HCT116 (cell line): ENCODE results near the gene GPR173. TPM values are rescaled to one million over a fixed set of nuclear protein-coding genes. Genes with fewer than 3 reads are reported as not detected.
A peak's percentile ranks its signal among the peaks of the same experiment; 100 is the strongest.

Source experiments
- ATAC-seq: fragments of 200-7000 bp; cut with Tn5 transposase; 2 replicates; pipeline ENCODE4 v1.9.1; 2020; ENCODE audit warnings: mild to moderate bottlenecking, moderate library complexity
- BruUV-seq: library from RNA; stranded (reverse); fragments of 400-500 nt; replicated peaks from 2 replicates; lab custom pipeline; 2021; lab: Mats Ljungman, UMichigan
- CTCF ChIA-PET: fragments of 300-600 bp; sonication (Branson Sonifier 250); formaldehyde crosslinking; loops from one replicate; lab custom pipeline; 2021; ENCODE audit warnings: antibody characterized with exemption; lab: Charles Lee
- POLR2A ChIA-PET: fragments of 300-600, 350-600 bp; sonication (Branson Sonifier 250); formaldehyde crosslinking; loops from one replicate; lab custom pipeline; 2021; ENCODE audit warnings: antibody characterized with exemption; lab: Charles Lee
- RAD21 ChIA-PET, 2 experiments: fragments of 300-600 bp; sonication (Branson Sonifier 250); formaldehyde crosslinking; loops; one replicate each; lab custom pipeline; 2023; ENCODE audit warnings: low total read pairs in 2 of 2; ENCODE audit not compliant: uncharacterized antibody in 2 of 2, unreplicated experiment in 2 of 2, low non-redundant PET in 1 of 2; lab: Charles Lee
- DNase-seq: peaks from one replicate; pipeline ENCODE4 v3.0.0-alpha.2; 2010; ENCODE audit warnings: low read depth, low spot score
- H2AFZ ChIP-seq: fragments of 200-600 bp; shearing (Covaris generic), sonication (generic); 2 replicates; pipeline ENCODE4 v1.6.1; 2017; ENCODE audit warnings: low read depth, mixed run types, mixed read lengths, antibody characterized with exemption, low read length; ENCODE audit not compliant: poor library complexity, severe bottlenecking
- H3K27ac ChIP-seq: 2 replicates; pipeline ENCODE4 v1.5.1; 2012; ENCODE audit warnings: low read depth, low read length
- H3K27me3 ChIP-seq: fragments of 200-600 bp; sonication (generic); 2 replicates; pipeline ENCODE4 v1.6.1; 2016; ENCODE audit warnings: mixed run types, low read length, mixed read lengths; ENCODE audit not compliant: insufficient read depth
- H3K36me3 ChIP-seq, 2 experiments: fragments of 200-500 bp in 1 of 2; fragments of 200-600 bp in 1 of 2; sonication (Bioruptor generic) in 1 of 2; sonication (generic) in 1 of 2; 2 replicates each; pipeline versions ENCODE4 v1.5.1 to v1.6.1; 2014 to 2016; ENCODE audit warnings: low read length in 2 of 2, inconsistent platforms in 1 of 2, mixed read lengths in 1 of 2, mixed run types in 1 of 2; ENCODE audit not compliant: insufficient read depth in 2 of 2, control insufficient read depth in 1 of 2
- H3K4me1 ChIP-seq, 2 experiments: fragments of 200-600 bp in 1 of 2; sonication (generic) in 1 of 2; 2 replicates each; pipeline versions ENCODE4 v1.5.1 to v1.6.1; 2012 to 2017; ENCODE audit warnings: low read length in 2 of 2, inconsistent platforms in 1 of 2, mild to moderate bottlenecking in 1 of 2, mixed read lengths in 1 of 2, mixed run types in 1 of 2, moderate library complexity in 1 of 2; ENCODE audit not compliant: insufficient read depth in 2 of 2, control insufficient read depth in 1 of 2
- H3K4me2 ChIP-seq: fragments of 200-600 bp; sonication (generic); 2 replicates; pipeline ENCODE4 v1.6.1; 2017; ENCODE audit warnings: mixed run types, low read length, mixed read lengths
- H3K4me3 ChIP-seq, 2 experiments: fragments of 200-600 bp in 1 of 2; sonication (generic) in 1 of 2; replicated peaks in 1 of 2; 2 replicates each; pipeline ENCODE4 v1.5.1; 2011 to 2016; ENCODE audit warnings: low read length in 2 of 2, control low read depth in 1 of 2, low read depth in 1 of 2, mild to moderate bottlenecking in 1 of 2, mixed read lengths in 1 of 2, mixed run types in 1 of 2
- H3K79me2 ChIP-seq: fragments of 200-600 bp; sonication (generic); 2 replicates; pipeline ENCODE4 v1.6.1; 2017; ENCODE audit warnings: mild to moderate bottlenecking, mixed run types, low read length, moderate library complexity, mixed read lengths; ENCODE audit not compliant: insufficient read depth
- H3K9ac ChIP-seq: fragments of 200-600 bp; sonication (generic); 2 replicates; pipeline ENCODE4 v1.6.1; 2016; ENCODE audit warnings: low read length, mixed read lengths
- H3K9me2 ChIP-seq: fragments of 200-600 bp; sonication (generic), shearing (Covaris generic); 2 replicates; pipeline ENCODE4 v1.6.1; 2017; ENCODE audit warnings: mixed run types, mild to moderate bottlenecking, moderate library complexity; ENCODE audit not compliant: insufficient read depth
- H3K9me3 ChIP-seq, 2 experiments: fragments of 200-500 bp in 1 of 2; fragments of 200-600 bp in 1 of 2; sonication (Bioruptor generic) in 1 of 2; sonication (generic) in 1 of 2; 2 replicates each; pipeline ENCODE4 v1.6.1; 2014 to 2017; ENCODE audit warnings: low read length in 2 of 2, mixed read lengths in 2 of 2, inconsistent platforms in 1 of 2, low read depth in 1 of 2, mild to moderate bottlenecking in 1 of 2, mixed run types in 1 of 2, moderate library complexity in 1 of 2; ENCODE audit not compliant: control insufficient read depth in 1 of 2, insufficient read depth in 1 of 2
- H4K20me1 ChIP-seq: fragments of 200-600 bp; sonication (generic), shearing (Covaris generic); 2 replicates; pipeline ENCODE4 v1.6.1; 2017; ENCODE audit warnings: mixed run types, mild to moderate bottlenecking, moderate library complexity; ENCODE audit not compliant: insufficient read depth
- CBX3 ChIP-seq: IDR thresholded peaks from 2 replicates; pipeline ENCODE4 v1.6.1; 2012; ENCODE audit warnings: low read depth
- ELF1 ChIP-seq: IDR thresholded peaks from 2 replicates; pipeline ENCODE4 v1.6.1; 2012; ENCODE audit warnings: low read depth, borderline replicate concordance
- EZH2 ChIP-seq: fragments of 200-600 bp; sonication (generic); IDR thresholded peaks from 2 replicates; pipeline ENCODE4 v1.6.1; 2017; ENCODE audit warnings: antibody characterized with exemption, mixed run types
- POLR2AphosphoS5 ChIP-seq: IDR thresholded peaks from 2 replicates; pipeline ENCODE4 v1.6.1; 2011; ENCODE audit warnings: mild to moderate bottlenecking, low read depth, low read length, moderate library complexity
- SIN3A ChIP-seq: IDR thresholded peaks from 2 replicates; pipeline ENCODE4 v1.6.1; 2012; ENCODE audit warnings: low read depth
- SRF ChIP-seq: IDR thresholded peaks from 2 replicates; pipeline ENCODE4 v1.6.1; 2012; ENCODE audit warnings: low read depth
- TCF7L2 ChIP-seq: IDR thresholded peaks from 2 replicates; pipeline ENCODE4 v1.7.0; 2011; ENCODE audit warnings: borderline replicate concordance, inconsistent platforms; ENCODE audit not compliant: insufficient read depth, insufficient read length; ENCODE audit errors: extremely low read depth
- ZFX ChIP-seq: fragments of 450-650 bp; IDR thresholded peaks from 2 replicates; pipeline ENCODE4 v1.6.1; 2017
- intact Hi-C: fragments of 100-400 bp; cut with micrococcal nuclease; formaldehyde crosslinking; loops from 2 replicates; pipeline ENCODE4 v1.10.0; 2022
- total RNA-seq: library from RNA; stranded (reverse); gene quantifications from one replicate; pipeline ENCODE4 v1.2.1, GENCODE V29; 2021; ENCODE audit not compliant: unreplicated experiment
- TF ChIP-seq, protein P1 (sequence below): IDR thresholded peaks from 2 replicates; pipeline ENCODE4 v1.6.1; 2012; ENCODE audit warnings: low read depth
- TF ChIP-seq, protein P2 (sequence below): IDR thresholded peaks from 2 replicates; pipeline ENCODE4 v1.6.1; 2012

Gene GPR173
- total RNA-seq, 1 experiment from 2014 or later = 3.4 TPM

DNA sequence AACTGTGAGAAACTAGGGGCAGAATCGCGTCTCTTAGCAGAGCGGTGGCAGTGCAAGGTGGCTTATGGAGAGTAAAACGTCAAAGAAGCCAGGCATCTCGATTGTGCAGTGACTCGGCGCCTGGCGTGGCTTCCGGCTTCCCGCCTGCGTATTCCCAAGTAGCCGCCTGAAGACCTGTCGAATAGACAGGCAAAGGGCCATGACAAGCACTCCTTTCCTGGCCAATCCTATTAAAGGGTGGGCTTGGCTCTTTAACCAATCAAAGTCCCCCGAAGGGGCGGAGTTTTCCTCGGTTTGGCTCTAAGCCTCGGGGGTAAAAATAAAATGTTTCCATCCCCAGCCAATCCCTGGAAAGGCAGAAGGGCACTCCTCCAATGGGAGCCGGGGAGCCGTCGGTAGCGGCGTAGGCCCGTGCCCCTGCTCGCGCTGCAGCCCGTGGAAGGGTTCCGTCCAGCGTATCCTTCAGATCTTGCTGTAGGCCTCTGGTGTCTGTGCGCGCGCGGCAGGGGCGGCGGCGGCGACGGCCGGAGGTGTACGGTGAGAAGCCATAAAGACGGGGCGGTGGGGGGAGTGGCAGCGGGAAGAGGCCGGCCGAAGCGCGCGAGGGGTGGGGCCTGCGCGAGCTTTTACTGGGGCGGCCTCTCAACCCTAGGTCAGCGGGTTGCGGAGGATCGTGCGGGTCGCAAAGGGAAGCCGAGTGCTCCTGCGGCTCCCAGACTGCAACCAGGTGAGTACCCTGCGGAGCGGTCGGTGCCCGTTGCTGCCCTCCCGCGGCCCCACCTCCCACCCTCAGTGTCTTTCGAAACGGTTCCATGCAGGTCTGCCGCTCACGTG lies 45.4 kb downstream of the GPR173 start, which contains the start of gene KANTR:
Gene KANTR (plus strand): TSS at position 395 of the 834 bp plus-strand sequence. CDS start 30,131 bp downstream, outside the sequence.
- Histone ChIP-seq H4K20me1 (no peaks in the 10 kb centered on the region), H3K9ac (peak within 1 kb of the TSS; percentile 70), H3K4me3 (peak within 1 kb of the TSS; percentile 67 to 75), H3K4me2 (peak within 1 kb of the TSS; percentile 84), H3K9me3 (no peaks in the 10 kb centered on the region), H3K27ac (peak within 1 kb of the TSS; percentile 80), H3K4me1 (peaks cover 3 to 21% of the 10 kb centered on the region in 2 experiments; a peak in 3 of 4 replicates), H3K9me2 (no peaks in the 10 kb centered on the region), H3K79me2 (peaks cover 6% of the 10 kb centered on the region; the same call in 1 of the 2 replicates), H3K36me3 (no peaks in the 10 kb centered on the region), H3K27me3 (no peaks in the 10 kb centered on the region), H2AFZ (peak within 1 kb of the TSS; percentile 54)
- POLR2A ChIA-PET = interaction anchor here (2.0 kb wide), 1 partner anchor 12 kb away, joined by 8 read pairs; the partner anchor contains the start of gene TSPYL2
- no TSS peak for BruUV-seq
- RAD21 ChIA-PET = no interaction called here
- peak; percentile 90 for DNase-seq
- TF ChIP-seq TCF7L2 = peak; percentile 7
- TF ChIP-seq, protein P1, sequence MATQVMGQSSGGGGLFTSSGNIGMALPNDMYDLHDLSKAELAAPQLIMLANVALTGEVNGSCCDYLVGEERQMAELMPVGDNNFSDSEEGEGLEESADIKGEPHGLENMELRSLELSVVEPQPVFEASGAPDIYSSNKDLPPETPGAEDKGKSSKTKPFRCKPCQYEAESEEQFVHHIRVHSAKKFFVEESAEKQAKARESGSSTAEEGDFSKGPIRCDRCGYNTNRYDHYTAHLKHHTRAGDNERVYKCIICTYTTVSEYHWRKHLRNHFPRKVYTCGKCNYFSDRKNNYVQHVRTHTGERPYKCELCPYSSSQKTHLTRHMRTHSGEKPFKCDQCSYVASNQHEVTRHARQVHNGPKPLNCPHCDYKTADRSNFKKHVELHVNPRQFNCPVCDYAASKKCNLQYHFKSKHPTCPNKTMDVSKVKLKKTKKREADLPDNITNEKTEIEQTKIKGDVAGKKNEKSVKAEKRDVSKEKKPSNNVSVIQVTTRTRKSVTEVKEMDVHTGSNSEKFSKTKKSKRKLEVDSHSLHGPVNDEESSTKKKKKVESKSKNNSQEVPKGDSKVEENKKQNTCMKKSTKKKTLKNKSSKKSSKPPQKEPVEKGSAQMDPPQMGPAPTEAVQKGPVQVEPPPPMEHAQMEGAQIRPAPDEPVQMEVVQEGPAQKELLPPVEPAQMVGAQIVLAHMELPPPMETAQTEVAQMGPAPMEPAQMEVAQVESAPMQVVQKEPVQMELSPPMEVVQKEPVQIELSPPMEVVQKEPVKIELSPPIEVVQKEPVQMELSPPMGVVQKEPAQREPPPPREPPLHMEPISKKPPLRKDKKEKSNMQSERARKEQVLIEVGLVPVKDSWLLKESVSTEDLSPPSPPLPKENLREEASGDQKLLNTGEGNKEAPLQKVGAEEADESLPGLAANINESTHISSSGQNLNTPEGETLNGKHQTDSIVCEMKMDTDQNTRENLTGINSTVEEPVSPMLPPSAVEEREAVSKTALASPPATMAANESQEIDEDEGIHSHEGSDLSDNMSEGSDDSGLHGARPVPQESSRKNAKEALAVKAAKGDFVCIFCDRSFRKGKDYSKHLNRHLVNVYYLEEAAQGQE = no peak
- no peak for TF ChIP-seq SRF
- TF ChIP-seq POLR2AphosphoS5 = peak; percentile 49
- TF ChIP-seq ZFX = peak; percentile 36
- TF ChIP-seq, protein P2, sequence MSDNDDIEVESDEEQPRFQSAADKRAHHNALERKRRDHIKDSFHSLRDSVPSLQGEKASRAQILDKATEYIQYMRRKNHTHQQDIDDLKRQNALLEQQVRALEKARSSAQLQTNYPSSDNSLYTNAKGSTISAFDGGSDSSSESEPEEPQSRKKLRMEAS = no peak
- TF ChIP-seq CBX3 = no peak
- no peak for TF ChIP-seq EZH2
- TF ChIP-seq SIN3A = no peak
- no peak for TF ChIP-seq ELF1
- intact Hi-C loops = loop anchor here (1.0 kb wide), 1 partner anchor 23 kb away; no protein-coding TSS in a partner anchor
- peak; percentile 88 for ATAC-seq
- CTCF ChIA-PET = no interaction called here
